AG04450 (cell line): ENCODE results near the gene DOCK8. TPM values are rescaled to one million over a fixed set of nuclear protein-coding genes. Genes with fewer than 3 reads are reported as not detected.
A peak's percentile ranks its signal among the peaks of the same experiment; 100 is the strongest.

Source experiments
- CTCF ChIA-PET: fragments of 300-600, 350-600 bp; formaldehyde crosslinking; extraction: SDS; loops from one replicate; lab custom pipeline; 2022; ENCODE audit warnings: antibody characterized with exemption, inconsistent platforms; lab: Charles Lee
- POLR2A ChIA-PET: fragments of 350-600 bp; formaldehyde crosslinking; extraction: SDS; loops from one replicate; lab custom pipeline; 2021; ENCODE audit warnings: antibody characterized with exemption, inconsistent platforms; lab: Yijun Ruan, JAX
- DNase-seq: peaks from one replicate; pipeline ENCODE4 v3.0.0-alpha.2; 2011; ENCODE audit warnings: low read depth, low spot score
- H3K27ac ChIP-seq: one replicate; pipeline ENCODE4 v1.5.1; 2012; ENCODE audit warnings: low read depth, low read length, control low read depth
- H3K27me3 ChIP-seq: one replicate; pipeline ENCODE4 v1.6.0; 2012; ENCODE audit warnings: low read length; ENCODE audit not compliant: control insufficient read depth, insufficient read depth
- H3K4me3 ChIP-seq: 2 replicates; pipeline ENCODE4 v1.5.1; 2011; ENCODE audit warnings: mild to moderate bottlenecking, low read depth, low read length, control low read depth
- H3K9me3 ChIP-seq: 2 replicates; pipeline ENCODE4 v1.5.1; 2012; ENCODE audit warnings: low read length; ENCODE audit not compliant: control insufficient read depth, insufficient read depth
- CTCF ChIP-seq: IDR thresholded peaks from 2 replicates; pipeline ENCODE4 v1.5.1; 2011; ENCODE audit warnings: low read depth, low read length, control low read depth, inconsistent platforms
- polyA plus RNA-seq: library from polyadenylated mRNA; depleted of rRNA; stranded (reverse); fragments of >200 nt; gene quantifications from 2 replicates; pipeline ENCODE4 v1.2.3, GENCODE V29; 2011

Gene DOCK8
- polyA plus RNA-seq, 1 experiment: not detected

- Histone ChIP-seq H3K9me3 (no peaks in the 10 kb centered on the region), H3K27me3 (no peaks in the 10 kb centered on the region), H3K4me3 (no peak overlapping the region), H3K27ac (no peak overlapping the region)
- POLR2A ChIA-PET: no interaction called here
- TF ChIP-seq CTCF: no peak
- CTCF ChIA-PET: interaction anchor here (0.9 to 1.5 kb wide), 2 partner anchors 122 to 622 kb away, joined by 4 to 9 read pairs; partner anchors contain the start of gene KANK1
- no peak for DNase-seq
Observed at GRCh38 chr9:382383-382782, 167.7 kb downstream of the DOCK8 start.

GRCh38 chr9:385818-386398, 171.2 kb downstream of the DOCK8 start:
- CTCF ChIA-PET: interaction anchor here (0.6 to 4.7 kb wide), 2 partner anchors 39 to 624 kb away, joined by 4 to 19 read pairs; no protein-coding TSS in a partner anchor

GRCh38 chr9:389159-389558, 174.5 kb downstream of the DOCK8 start:
- Histone ChIP-seq H3K27me3 (no peaks in the 10 kb centered on the region), H3K9me3 (no peaks in the 10 kb centered on the region), H3K27ac (no peak overlapping the region), H3K4me3 (no peak overlapping the region)
- no peak for DNase-seq
- ChIA-PET POLR2A (no interaction called here), CTCF (interaction anchor here (0.5 to 0.7 kb wide), 2 partner anchors 373 to 423 kb away, joined by 3 to 4 read pairs; no protein-coding TSS in a partner anchor)
- TF ChIP-seq CTCF: no peak

More at GRCh38 chr9:385818-386398, 171.2 kb downstream of the DOCK8 start:
- no peak overlapping the region for H3K4me3 ChIP-seq
- H3K27ac ChIP-seq: no peak overlapping the region
- POLR2A ChIA-PET: no interaction called here
- no peaks in the 10 kb centered on the region for H3K27me3 ChIP-seq
- no peaks in the 10 kb centered on the region for H3K9me3 ChIP-seq
- DNase-seq: peak; percentile 6
- peak; percentile 75 for TF ChIP-seq CTCF

- H3K27ac ChIP-seq: no peak overlapping the region
- ChIA-PET POLR2A (no interaction called here), CTCF (interaction anchor here (0.5 to 0.7 kb wide), 2 partner anchors 373 to 422 kb away, joined by 3 to 4 read pairs; no protein-coding TSS in a partner anchor)
- H3K9me3 ChIP-seq: no peaks in the 10 kb centered on the region
- no peaks in the 10 kb centered on the region for H3K27me3 ChIP-seq
- no peak overlapping the region for H3K4me3 ChIP-seq
- TF ChIP-seq CTCF: no peak
- DNase-seq: no peak
Observed at GRCh38 chr9:389758-390157, 175.1 kb downstream of the DOCK8 start.

GRCh38 chr9:392077-392804, 177.6 kb downstream of the DOCK8 start:
- POLR2A ChIA-PET: no interaction called here

More at GRCh38 chr9:392077-392804, 177.6 kb downstream of the DOCK8 start:
- CTCF ChIA-PET: no interaction called here
- no peaks in the 10 kb centered on the region for H3K27me3 ChIP-seq
- no peaks in the 10 kb centered on the region for H3K9me3 ChIP-seq
- no peak for DNase-seq
- H3K27ac ChIP-seq: no peak overlapping the region
- no peak for TF ChIP-seq CTCF
- no peak overlapping the region for H3K4me3 ChIP-seq
